Measurements from ENCODE around the gene TMEM178B. TPM values are rescaled to one million over a fixed set of nuclear protein-coding genes. Genes with fewer than 3 reads are reported as not detected.

TMEM178B gene
- total and polyA plus RNA-seq, 2 of the 13 experiments (the other 11 are each of a cell fraction or from before 2014, with no cell fraction given): 0.01 to 0.02 TPM

- no peaks in the 10 kb centered on the region for H3K4me1 ChIP-seq (ENCODE audit: insufficient read depth, low read length)
- no TSS peak for BruUV-seq (replicated peaks)
- no peaks in the 10 kb centered on the region for H3K9me3 ChIP-seq (ENCODE audit: low read length)
- in situ Hi-C loops (cut with HindIII; ENCODE audit: extremely low pct_ligation_motif_present, low pct_unique_long_range_greater_than_20kb) (no loop called here), intact Hi-C loops (cut with micrococcal nuclease; ENCODE audit: unreplicated experiment) (no loop called here)
- POLR2A ChIA-PET: no interaction called here
- DNase-seq (ENCODE audit: low spot score): no peak
- H2AFZ ChIP-seq (ENCODE audit: low read length): no peak overlapping the region
- no peaks in the 10 kb centered on the region; a peak in 1 of 5 replicates for H3K27me3 ChIP-seq (ENCODE audit: control insufficient read depth in 1 of 2, insufficient read depth in 2 of 2, low read length in 2 of 2)
- H3K27ac ChIP-seq (ENCODE audit: extremely low read length, insufficient read depth, low read length): no peak overlapping the region
- no peak overlapping the region for H3K4me3 ChIP-seq (replicated peaks in 1 of 3; ENCODE audit: insufficient read depth in 1 of 3, low read depth in 2 of 3, low read length in 3 of 3)
- no peaks in the 10 kb centered on the region for H3K36me3 ChIP-seq (replicated peaks in 1 of 2; ENCODE audit: control insufficient read depth in 1 of 2, insufficient read depth in 2 of 2, low read length in 2 of 2)
- TF ChIP-seq HOXA5 (CRISPR knock-in tag; IDR thresholded peaks at IDR 0.05) (no peak), RORA (CRISPR knock-in tag; IDR thresholded peaks at IDR 0.05) (no peak), ZBTB7B (CRISPR knock-in tag; IDR thresholded peaks at IDR 0.05) (no peak), MTA3 (CRISPR knock-in tag; IDR thresholded peaks at IDR 0.05) (no peak), ZNF781 (CRISPR knock-in tag; IDR thresholded peaks at IDR 0.05; ENCODE audit: borderline replicate concordance, not compliant biosample characterization) (no peak), NCOA5 (CRISPR knock-in tag; IDR thresholded peaks at IDR 0.05) (no peak), KDM6A (CRISPR knock-in tag; IDR thresholded peaks at IDR 0.05; ENCODE audit: low read depth) (no peak), E2F5 (CRISPR knock-in tag; conservative IDR thresholded peaks at IDR 0.05) (no peak), ZNF251 (CRISPR knock-in tag; IDR thresholded peaks at IDR 0.05) (no peak), ZNF737 (CRISPR knock-in tag; IDR thresholded peaks at IDR 0.05; ENCODE audit: borderline replicate concordance) (no peak), ZFY (CRISPR knock-in tag; IDR thresholded peaks at IDR 0.05) (no peak), ZNF550 (CRISPR knock-in tag; IDR thresholded peaks at IDR 0.05; ENCODE audit: borderline replicate concordance) (no peak), ZNF83 (CRISPR knock-in tag; IDR thresholded peaks at IDR 0.05; ENCODE audit: borderline replicate concordance) (no peak), FOSL2 (CRISPR knock-in tag; IDR thresholded peaks at IDR 0.05) (no peak)
- 20% methylated on average over 6 of the region's 6 CpGs for WGBS (ENCODE audit: low lambda C conversion rate)
- no peak overlapping the region for H3K9ac ChIP-seq (ENCODE audit: insufficient read depth, low read depth, low read length)
- H3K79me2 ChIP-seq (ENCODE audit: insufficient read depth, low read length): no peaks in the 10 kb centered on the region
- no peak overlapping the region for H3K4me2 ChIP-seq (ENCODE audit: low read depth, low read length)
- H4K20me1 ChIP-seq (ENCODE audit: insufficient read depth, low read length): no peaks in the 10 kb centered on the region
- FAIRE-seq: no peak
- CTCF ChIA-PET (ENCODE audit: low intra/inter-chr PET ratio, low total read pairs): no interaction called here
- ATAC-seq: no peak
These were observed 292.3 kb downstream of the TMEM178B start for GRCh38 chr7:141366091-141366621.

Measured in HepG2 (cell line).